Endothelial cell of umbilical vein (primary cell): ENCODE measurements around the gene RNF224.

Source experiments
- POLR2AphosphoS5 ChIP-seq: IDR thresholded peaks from 2 replicates; pipeline ENCODE4 v1.6.1; 2012; ENCODE audit warnings: low read depth, mild to moderate bottlenecking, control low read depth, low read length, moderate library complexity; ENCODE audit not compliant: insufficient read depth
- TF ChIP-seq, protein P1 (sequence below), 2 donors: IDR thresholded peaks; 1 replicate in 1 of 2; 2 replicates in 1 of 2; pipeline ENCODE4 v1.5.1; 2011; ENCODE audit warnings: low read length in 2 of 2, mild to moderate bottlenecking in 2 of 2, moderate library complexity in 2 of 2, control low read depth in 1 of 2, inconsistent platforms in 1 of 2, low read depth in 1 of 2; ENCODE audit not compliant: insufficient read depth in 1 of 2; ENCODE audit errors: extremely low read depth in 1 of 2

DNA sequence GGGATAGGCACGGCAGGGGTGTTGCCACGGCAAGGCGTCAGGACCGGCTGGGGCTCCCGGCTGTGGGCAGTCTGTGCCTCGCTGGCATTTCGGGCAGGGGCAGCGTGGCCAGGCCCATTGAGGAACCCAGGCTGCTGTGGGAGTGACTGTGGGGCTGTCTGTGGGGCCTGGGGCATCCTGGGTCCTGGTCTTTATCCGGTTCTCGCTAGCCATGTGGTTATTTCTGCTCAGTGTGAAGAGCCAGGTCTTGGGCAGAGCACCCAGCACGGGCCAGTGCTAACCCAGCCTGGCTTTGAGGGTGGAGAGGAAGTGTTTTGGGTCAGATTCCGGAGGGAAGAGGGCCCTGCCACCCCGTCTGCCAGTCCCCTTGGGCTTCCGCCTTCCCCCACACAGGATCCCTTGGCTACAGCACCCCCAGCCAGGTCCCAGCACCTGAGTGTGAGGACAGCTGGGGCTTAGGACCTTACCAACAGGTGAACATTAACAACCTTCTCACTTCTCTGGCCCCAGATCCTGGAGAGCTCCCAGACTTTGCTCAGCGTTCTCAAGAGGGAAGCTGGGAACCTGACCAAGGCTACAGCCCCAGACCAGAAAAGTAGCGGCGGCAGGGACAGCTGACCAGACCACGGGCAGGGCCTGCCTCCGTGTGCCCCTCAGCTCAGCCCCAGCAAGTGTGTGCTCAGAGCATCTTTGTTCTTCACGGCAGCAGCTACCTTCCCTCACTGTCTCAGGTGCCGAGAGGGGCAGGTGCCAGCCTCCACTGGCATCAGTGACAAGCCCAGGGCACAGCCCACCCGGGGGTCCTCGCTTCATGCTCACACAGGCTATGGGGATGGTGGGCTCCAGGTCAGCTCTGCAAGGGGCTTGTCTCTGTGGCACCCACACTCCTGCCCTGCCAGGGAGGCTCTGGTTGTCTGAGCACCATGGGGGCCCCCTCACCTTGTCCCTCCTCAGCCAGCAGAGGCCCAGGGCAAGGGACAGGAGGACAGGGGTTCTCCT, 37.7 kb upstream of the RNF224 start:
- TF ChIP-seq, protein P1, sequence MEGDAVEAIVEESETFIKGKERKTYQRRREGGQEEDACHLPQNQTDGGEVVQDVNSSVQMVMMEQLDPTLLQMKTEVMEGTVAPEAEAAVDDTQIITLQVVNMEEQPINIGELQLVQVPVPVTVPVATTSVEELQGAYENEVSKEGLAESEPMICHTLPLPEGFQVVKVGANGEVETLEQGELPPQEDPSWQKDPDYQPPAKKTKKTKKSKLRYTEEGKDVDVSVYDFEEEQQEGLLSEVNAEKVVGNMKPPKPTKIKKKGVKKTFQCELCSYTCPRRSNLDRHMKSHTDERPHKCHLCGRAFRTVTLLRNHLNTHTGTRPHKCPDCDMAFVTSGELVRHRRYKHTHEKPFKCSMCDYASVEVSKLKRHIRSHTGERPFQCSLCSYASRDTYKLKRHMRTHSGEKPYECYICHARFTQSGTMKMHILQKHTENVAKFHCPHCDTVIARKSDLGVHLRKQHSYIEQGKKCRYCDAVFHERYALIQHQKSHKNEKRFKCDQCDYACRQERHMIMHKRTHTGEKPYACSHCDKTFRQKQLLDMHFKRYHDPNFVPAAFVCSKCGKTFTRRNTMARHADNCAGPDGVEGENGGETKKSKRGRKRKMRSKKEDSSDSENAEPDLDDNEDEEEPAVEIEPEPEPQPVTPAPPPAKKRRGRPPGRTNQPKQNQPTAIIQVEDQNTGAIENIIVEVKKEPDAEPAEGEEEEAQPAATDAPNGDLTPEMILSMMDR (IDR thresholded peaks at IDR 0.05; ENCODE audit: extremely low read depth in 1 of 2, insufficient read depth in 1 of 2, low read depth in 1 of 2, low read length in 2 of 2), result no peak
- no peak for TF ChIP-seq POLR2AphosphoS5
